GM23338 (cell line): ENCODE data around the gene PIGZ. TPM values are rescaled to one million over a fixed set of nuclear protein-coding genes. Genes with fewer than 3 reads are reported as not detected.

Source experiments
- ATAC-seq: fragments of 200-7000 bp; cut with Tn5 transposase; 3 replicates; pipeline ENCODE4 v1.9.1; 2020
- DNase-seq: peaks from one replicate; pipeline ENCODE4 v3.0.0-alpha.2; 2015; ENCODE audit warnings: low spot score
- H2AFZ ChIP-seq: fragments of 200-600 bp; sonication (generic); 2 replicates; pipeline ENCODE4 v1.8.0; 2016; ENCODE audit warnings: antibody characterized with exemption, mild to moderate bottlenecking, moderate library complexity
- H3F3A ChIP-seq: fragments of 200-600 bp; sonication (generic); replicated peaks from 2 replicates; pipeline ENCODE4 v1.8.0; 2017; ENCODE audit warnings: antibody characterized with exemption, mixed run types, low read depth
- H3K27ac ChIP-seq: fragments of 200-600 bp; sonication (generic); 2 replicates; pipeline ENCODE4 v1.6.1; 2016; ENCODE audit warnings: low read depth
- H3K27me3 ChIP-seq: fragments of 200-600 bp; sonication (generic); 2 replicates; pipeline ENCODE4 v1.8.0; 2016; ENCODE audit warnings: mild to moderate bottlenecking, mixed run types, moderate library complexity; ENCODE audit not compliant: insufficient read depth
- H3K36me3 ChIP-seq: fragments of 200-600 bp; sonication (generic); 2 replicates; pipeline ENCODE4 v1.8.0; 2016; ENCODE audit warnings: mild to moderate bottlenecking; ENCODE audit not compliant: insufficient read depth
- H3K4me1 ChIP-seq: fragments of 200-600 bp; sonication (generic); 2 replicates; pipeline ENCODE4 v1.8.0; 2016; ENCODE audit warnings: mild to moderate bottlenecking, moderate library complexity; ENCODE audit not compliant: insufficient read depth
- H3K4me2 ChIP-seq: fragments of 200-600 bp; sonication (generic); 2 replicates; pipeline ENCODE4 v1.7.1; 2017; ENCODE audit warnings: mixed run types
- H3K4me3 ChIP-seq: fragments of 200-600 bp; sonication (generic); 2 replicates; pipeline ENCODE4 v1.6.1; 2016; ENCODE audit warnings: mixed run types
- H3K79me2 ChIP-seq: fragments of 200-600 bp; sonication (generic); replicated peaks from 2 replicates; pipeline ENCODE4 v1.8.0; 2017; ENCODE audit warnings: mild to moderate bottlenecking; ENCODE audit not compliant: insufficient read depth
- H3K9me2 ChIP-seq: fragments of 200-600 bp; sonication (generic); 2 replicates; pipeline ENCODE4 v1.8.0; 2017; ENCODE audit not compliant: insufficient read depth
- H4K20me1 ChIP-seq: fragments of 200-600 bp; sonication (generic); replicated peaks from 2 replicates; pipeline ENCODE4 v1.8.0; 2017; ENCODE audit warnings: mild to moderate bottlenecking; ENCODE audit not compliant: insufficient read depth
- H3K27ac Mint-ChIP-seq: 2 replicates; pipeline ENCODE4 v1.8.0; 2020; ENCODE audit warnings: inconsistent platforms, mild to moderate bottlenecking, moderate library complexity, mixed read lengths
- H3K27me3 Mint-ChIP-seq: 3 replicates; pipeline ENCODE4 v1.8.0; 2022; ENCODE audit warnings: low read depth, mild to moderate bottlenecking, moderate library complexity, mixed read lengths, inconsistent platforms; ENCODE audit not compliant: insufficient read depth, poor library complexity
- H3K36me3 Mint-ChIP-seq: 3 replicates; pipeline ENCODE4 v1.8.0; 2021; ENCODE audit warnings: low read depth, mild to moderate bottlenecking, inconsistent platforms, moderate library complexity, mixed read lengths
- H3K4me1 Mint-ChIP-seq: 3 replicates; pipeline ENCODE4 v1.8.0; 2020; ENCODE audit warnings: mild to moderate bottlenecking, inconsistent platforms, mixed read lengths
- H3K4me3 Mint-ChIP-seq: 3 replicates; pipeline ENCODE4 v1.8.0; 2021; ENCODE audit warnings: moderate library complexity, mild to moderate bottlenecking, inconsistent platforms, mixed read lengths
- H3K9me3 Mint-ChIP-seq: 3 replicates; pipeline ENCODE4 v1.8.0; 2020; ENCODE audit warnings: moderate library complexity, mild to moderate bottlenecking, inconsistent platforms, mixed read lengths
- CREB1 ChIP-seq: fragments of 250-450 bp; sonication (Bioruptor Pico); IDR thresholded peaks from 2 replicates; pipeline ENCODE4 v1.5.0; 2020; ENCODE audit warnings: low read depth, mild to moderate bottlenecking, moderate library complexity
- CTCF ChIP-seq, 2 experiments: fragments of 200-600 bp in 1 of 2; sonication (generic) in 1 of 2; conservative IDR thresholded peaks; 2 replicates each; pipeline versions ENCODE4 v1.5.1 to v1.6.1; 2016 to 2017; ENCODE audit warnings: antibody characterized with exemption in 2 of 2, low read depth in 2 of 2, mild to moderate bottlenecking in 2 of 2, moderate library complexity in 1 of 2
- ETS1 ChIP-seq: IDR thresholded peaks from 2 replicates; pipeline ENCODE4 v1.6.1; 2016; ENCODE audit warnings: antibody characterized with exemption
- EZH2 ChIP-seq: fragments of 200-600 bp; sonication (generic); IDR thresholded peaks from one replicate; pipeline ENCODE4 v1.8.0; 2017; ENCODE audit warnings: antibody characterized with exemption, mild to moderate bottlenecking, low read depth; ENCODE audit not compliant: unreplicated experiment
- EZH2phosphoT487 ChIP-seq: fragments of 200-600 bp; sonication (generic); IDR thresholded peaks from one replicate; pipeline ENCODE4 v1.8.1; 2018; ENCODE audit warnings: antibody characterized with exemption; ENCODE audit not compliant: unreplicated experiment
- JUNB ChIP-seq: IDR thresholded peaks from one replicate; pipeline ENCODE4 v1.6.1; 2016; ENCODE audit warnings: antibody characterized with exemption; ENCODE audit not compliant: unreplicated experiment
- NANOG ChIP-seq: IDR thresholded peaks from 2 replicates; pipeline ENCODE4 v1.6.1; 2016; ENCODE audit warnings: antibody characterized with exemption, borderline replicate concordance
- POLR2AphosphoS5 ChIP-seq: IDR thresholded peaks from 2 replicates; pipeline ENCODE4 v1.6.1; 2016; ENCODE audit warnings: antibody characterized with exemption, low read depth
- REST ChIP-seq: IDR thresholded peaks from one replicate; pipeline ENCODE4 v1.6.1; 2018; ENCODE audit warnings: antibody characterized with exemption; ENCODE audit not compliant: unreplicated experiment
- STAT1 ChIP-seq: IDR thresholded peaks from one replicate; pipeline ENCODE4 v1.6.1; 2016; ENCODE audit warnings: antibody characterized with exemption; ENCODE audit not compliant: unreplicated experiment
- ZNF114 ChIP-seq: fragments of 250-450 bp; sonication (Bioruptor Pico); IDR thresholded peaks from 2 replicates; pipeline ENCODE4 v1.5.0; 2020; ENCODE audit warnings: mild to moderate bottlenecking, moderate library complexity
- ZNF331 ChIP-seq: fragments of 250-450 bp; sonication (Bioruptor Pico); IDR thresholded peaks from 2 replicates; pipeline ENCODE4 v1.5.0; 2020; ENCODE audit warnings: low read depth, mild to moderate bottlenecking, moderate library complexity
- ZNF462 ChIP-seq: fragments of 250-450 bp; sonication (Bioruptor Pico); IDR thresholded peaks from 2 replicates; pipeline ENCODE4 v1.5.0; 2020; ENCODE audit warnings: mild to moderate bottlenecking, moderate library complexity
- polyA plus RNA-seq: library from polyadenylated mRNA; unstranded; fragments of >200 nt; fragmentation: Nextera tagmentation; extraction: Ambion mirVana; gene quantifications from 2 replicates; pipeline ENCODE4 v1.2.1, GENCODE V29; 2016
- total RNA-seq: library from RNA; depleted of rRNA; stranded (reverse); fragments of >200 nt; shearing (Covaris generic); gene quantifications from 2 replicates; pipeline ENCODE4 v1.2.3, GENCODE V29; 2014

Gene PIGZ
- total and polyA plus RNA-seq, 2 experiments from 2014 or later, result 0.16 TPM; not detected in 1

- TF ChIP-seq CREB1, result peak; percentile 98
- TF ChIP-seq ZNF114 (CRISPR knock-in tag), result no peak
- TF ChIP-seq JUNB, result no peak
- no peak for TF ChIP-seq STAT1
- no peak for TF ChIP-seq EZH2phosphoT487
- TF ChIP-seq ETS1, result peak; percentile 90
- peak; percentile 41 to 77 for TF ChIP-seq CTCF (conservative IDR thresholded peaks at IDR 0.05; ENCODE audit: low read depth in 2 of 2)
- no peak for TF ChIP-seq EZH2
- no peak for TF ChIP-seq ZNF462 (CRISPR knock-in tag)
- TF ChIP-seq ZNF331 (CRISPR knock-in tag), result no peak
- peak; percentile 95 for TF ChIP-seq POLR2AphosphoS5
- peak; percentile 3 for TF ChIP-seq REST
- no peak for TF ChIP-seq NANOG
- H3K4me1 Mint-ChIP-seq, result peaks cover 22% of the 10 kb centered on the region; the same call in 2 of the 3 replicates
- Histone ChIP-seq H3K9me2 (no peaks in the 10 kb centered on the region), H3K4me3 (peak within 1 kb of the TSS; percentile 99), H3K79me2 (peaks cover 61% of the 10 kb centered on the region), H3K36me3 (peaks cover 21% of the 10 kb centered on the region), H3K4me1 (peaks cover 11% of the 10 kb centered on the region; the same call in 1 of the 2 replicates), H3K4me2 (peak within 1 kb of the TSS; percentile 99), H3K27ac (peak within 1 kb of the TSS; percentile 100), H4K20me1 (peaks cover 18% of the 10 kb centered on the region), H3K27me3 (no peaks in the 10 kb centered on the region), H3F3A (peaks cover 7% of the 10 kb centered on the region; the same call in 1 of the 2 replicates), H2AFZ (peak within 1 kb of the TSS; percentile 94)
- no peaks in the 10 kb centered on the region; the same call in 2 of the 3 replicates for H3K9me3 Mint-ChIP-seq
- peak within 1 kb of the TSS; percentile 98 for H3K27ac Mint-ChIP-seq
- peak; percentile 94 for ATAC-seq
- peak within 1 kb of the TSS; percentile 99 for H3K4me3 Mint-ChIP-seq
- H3K36me3 Mint-ChIP-seq, result peaks cover 39% of the 10 kb centered on the region
- DNase-seq, result peak; percentile 99
- H3K27me3 Mint-ChIP-seq, result peaks cover 20% of the 10 kb centered on the region
Measured at GRCh38 chr3:196942226-196942914, 26.3 kb downstream of the PIGZ start, which contains the start of gene NCBP2. Gene NCBP2 (minus strand): TSS chr3:196942528. CDS start chr3:196942503, 25 bp downstream.
